COLO829 (cell line): Measurements from ENCODE around the gene CD79A.

ENCODE experiments used
- DNase-seq: peaks from one replicate; pipeline ENCODE4 v3.0.0; 2012; ENCODE audit warnings: low spot score

Gene CD79A

DNA sequence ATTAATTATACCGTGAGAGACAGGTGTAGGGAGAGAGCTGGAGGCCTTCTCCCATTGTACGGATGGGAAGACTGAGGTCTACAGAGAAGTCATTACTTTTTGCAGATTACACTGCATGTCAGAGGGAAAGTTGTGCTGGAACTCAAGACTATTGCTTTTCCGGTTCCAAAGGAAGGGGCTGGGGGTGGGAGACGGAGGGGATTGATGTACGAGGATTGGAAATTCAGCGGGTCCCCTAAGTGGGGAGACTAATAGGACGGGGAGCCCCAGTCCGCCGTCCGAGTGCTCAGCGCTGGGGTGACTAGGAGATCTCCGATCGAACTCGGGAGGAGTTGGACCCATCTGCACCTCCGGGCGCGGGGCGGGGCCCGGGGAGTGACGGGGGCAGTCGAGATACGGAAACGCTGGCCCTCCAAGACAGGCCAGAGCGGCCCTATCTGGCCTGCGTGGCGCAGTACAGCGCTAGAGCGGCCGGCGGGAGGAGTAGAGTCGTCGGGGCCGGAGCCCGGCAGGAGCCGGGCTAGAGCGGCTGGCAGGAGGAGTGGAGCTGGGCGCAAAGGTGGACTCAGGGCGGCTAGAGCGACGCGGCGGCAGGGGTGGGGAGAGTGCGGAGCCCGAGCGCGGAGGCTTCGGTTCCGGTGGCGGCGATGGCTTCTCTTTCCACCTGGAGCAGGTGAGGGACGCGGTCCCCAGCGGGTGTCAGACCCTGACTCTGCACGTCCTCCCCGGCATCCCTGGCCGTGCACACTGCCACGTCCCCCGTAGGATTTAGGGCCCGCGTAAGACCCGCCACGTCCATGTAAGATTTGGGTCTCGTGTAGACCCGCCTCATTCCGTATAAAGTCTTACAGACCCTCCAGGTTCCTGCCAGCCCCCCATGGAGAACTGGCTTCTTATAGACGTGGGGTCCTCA lies 7.0 kb downstream of the CD79A start:
- peak; percentile 98 for DNase-seq

DNA sequence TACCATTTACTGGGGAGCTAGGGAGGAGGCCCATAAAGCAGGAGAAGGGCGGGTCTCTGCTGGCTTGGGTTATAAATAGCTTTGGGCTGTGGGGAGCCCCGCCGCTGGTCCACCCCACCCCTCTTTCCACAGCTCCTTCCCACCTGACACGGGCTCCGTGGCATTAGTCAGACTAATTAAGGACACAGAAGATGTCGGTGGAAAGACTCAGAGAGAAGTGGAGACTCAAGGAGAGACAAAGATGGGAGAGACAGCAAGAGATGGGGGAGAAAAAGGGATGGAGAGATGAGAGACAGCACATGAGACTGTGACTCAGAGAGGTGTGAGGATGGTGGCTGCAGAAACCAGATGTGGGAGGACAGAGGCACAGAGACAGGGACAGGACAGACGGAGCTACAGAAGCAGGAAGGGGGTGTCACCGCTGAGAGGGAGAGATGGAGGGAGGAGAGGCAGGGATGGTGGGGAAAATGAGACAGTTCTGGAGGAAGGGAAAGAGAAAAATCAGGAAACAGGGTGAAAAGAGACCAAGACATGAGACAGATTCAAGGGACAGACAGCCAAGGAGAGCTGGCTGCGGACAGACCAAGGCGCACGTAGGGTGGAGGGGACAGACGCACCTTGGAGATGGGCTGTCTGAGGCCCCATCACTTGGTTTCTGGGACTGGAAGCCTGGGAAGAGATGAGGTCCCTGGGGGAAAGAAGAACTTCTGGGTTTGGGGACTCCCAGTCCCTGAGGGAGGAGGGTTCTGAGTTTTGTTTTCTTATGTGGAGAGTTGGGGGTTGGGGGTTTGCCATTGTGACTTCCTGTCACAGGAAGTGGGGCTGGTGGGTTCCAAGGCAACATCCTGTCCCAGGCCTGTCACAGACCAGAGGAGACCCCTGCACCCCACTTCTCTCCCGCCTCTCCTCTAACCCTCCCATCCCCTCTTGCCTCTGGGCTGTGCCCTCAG lies 10.0 kb downstream of the CD79A start:
- DNase-seq = no peak

DNA sequence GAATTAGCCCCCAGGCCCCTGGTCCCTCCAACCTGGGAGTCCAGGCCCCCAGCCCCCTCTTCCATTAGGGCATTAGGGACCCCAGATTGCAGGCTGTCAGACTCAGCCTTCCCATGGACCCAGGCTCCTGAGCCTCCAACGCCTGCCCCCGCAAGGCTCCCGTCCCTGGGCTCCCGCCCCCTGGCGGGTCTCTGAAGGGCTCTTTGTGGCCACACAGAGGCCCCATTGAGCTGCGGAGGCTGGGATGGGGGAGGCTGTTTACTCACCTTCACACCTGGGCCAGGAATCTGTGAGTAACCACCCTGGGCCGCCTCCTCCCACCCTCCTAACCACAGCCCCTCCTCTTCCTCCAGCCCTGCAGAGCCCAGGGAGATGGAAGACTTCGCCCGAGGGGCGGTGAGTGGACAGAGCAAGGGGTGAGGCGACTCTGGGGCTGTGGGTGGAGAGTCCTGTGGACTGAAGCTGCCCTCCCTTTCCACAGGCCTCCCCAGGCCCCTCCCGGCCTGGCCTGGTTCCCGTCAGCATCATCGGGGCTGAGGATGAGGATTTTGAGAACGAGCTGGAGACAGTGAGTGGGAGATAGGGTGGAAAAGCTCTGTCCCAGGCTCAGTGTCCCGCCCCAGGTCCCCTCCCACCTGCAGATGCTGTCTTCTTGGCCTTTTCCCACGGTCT lies 10.8 kb downstream of the CD79A start:
- peak; percentile 76 for DNase-seq

DNA sequence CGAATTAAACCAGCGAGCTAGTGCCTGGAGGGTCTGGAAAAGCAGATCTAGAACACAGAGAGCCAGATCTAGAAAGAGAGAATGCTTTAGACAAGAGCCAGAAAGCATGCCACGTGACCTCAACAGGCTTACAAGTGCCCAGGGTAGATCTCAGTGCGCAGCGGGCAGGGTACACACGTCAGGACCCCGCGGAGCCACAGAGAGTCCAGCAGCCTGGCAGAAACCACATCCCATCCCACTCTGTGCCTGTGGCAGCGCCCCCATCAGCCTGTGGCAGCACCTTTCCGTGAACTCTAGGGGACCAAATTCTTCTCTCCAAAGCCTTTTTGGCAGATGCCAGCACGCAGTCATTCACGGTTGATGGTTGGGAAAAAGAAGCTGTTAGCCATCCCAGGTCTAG lies 11.8 kb downstream of the CD79A start:
- no peak for DNase-seq

DNA sequence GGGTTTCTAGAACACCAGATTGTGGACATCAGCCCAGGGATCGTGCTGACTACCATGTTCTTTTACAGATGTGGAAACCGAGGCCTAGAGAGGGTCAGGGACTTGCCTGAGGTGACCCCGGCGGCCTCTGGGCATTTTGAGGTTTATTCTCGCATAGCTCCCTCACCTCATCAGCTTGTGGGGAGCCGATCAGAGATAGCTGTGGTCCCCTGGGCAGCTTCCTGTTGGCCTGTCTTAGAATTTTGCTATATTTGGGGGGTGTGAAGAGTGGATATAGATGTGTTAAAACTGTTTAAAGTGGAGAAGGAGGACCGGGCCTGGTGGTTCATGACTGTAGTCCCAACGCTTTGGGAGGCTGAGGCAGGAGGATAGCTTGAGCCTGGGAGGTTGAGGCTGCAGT lies 12.8 kb downstream of the CD79A start:
- no peak for DNase-seq

DNA sequence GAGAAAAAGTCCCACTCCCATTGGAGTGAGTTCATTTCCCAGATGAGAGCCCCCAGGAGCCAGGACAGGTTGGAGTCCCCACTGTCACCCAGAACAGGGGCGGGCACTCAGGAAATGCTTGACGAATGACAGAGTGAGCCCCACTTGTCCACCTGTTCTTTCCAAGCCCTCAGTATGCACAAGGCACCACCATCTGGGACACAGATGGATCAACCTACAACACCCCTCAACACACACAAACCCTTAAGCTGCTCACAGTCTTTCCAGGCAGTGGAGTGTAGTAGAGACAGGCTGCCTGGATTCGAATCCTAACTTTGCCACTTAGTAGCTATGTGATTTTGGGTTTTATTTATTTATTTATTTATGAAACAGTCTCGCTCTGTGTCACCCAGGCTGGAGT lies 13.9 kb downstream of the CD79A start:
- no peak for DNase-seq

DNA sequence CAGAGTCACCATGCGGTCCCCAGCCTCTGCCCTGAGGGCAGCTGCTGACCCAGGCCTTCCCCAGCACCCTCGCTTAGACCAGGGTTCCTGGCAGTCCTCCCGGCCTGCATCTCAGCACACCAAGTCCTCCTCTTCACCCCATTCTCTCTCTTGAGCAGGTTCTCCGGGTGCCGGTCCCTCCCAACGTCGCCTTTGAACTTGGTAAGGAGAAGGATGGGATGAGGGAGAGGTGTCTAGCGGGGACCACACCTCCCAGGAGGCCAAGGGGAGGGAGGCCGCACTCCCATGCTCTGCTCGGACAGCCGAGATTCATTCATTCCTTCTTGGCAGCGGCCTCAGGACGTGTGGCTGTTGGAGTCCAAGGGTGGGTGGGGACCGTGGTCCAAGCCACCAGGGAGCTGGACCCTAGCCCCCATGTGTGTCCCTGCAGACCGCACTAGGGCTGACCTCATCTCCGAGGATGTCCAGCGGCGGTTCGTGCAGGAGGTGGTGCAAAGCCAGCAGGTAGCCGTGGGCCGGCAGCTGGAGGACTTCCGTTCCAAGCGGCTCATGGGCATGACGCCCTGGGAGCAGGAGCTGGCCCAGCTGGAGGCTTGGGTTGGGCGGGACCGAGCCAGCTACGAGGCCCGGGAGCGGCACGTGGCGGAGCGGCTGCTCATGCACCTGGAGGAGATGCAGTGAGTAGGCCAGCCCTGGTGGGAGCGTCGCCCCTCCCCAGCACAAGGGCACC lies 15.3 kb downstream of the CD79A start:
- DNase-seq = no peak

DNA sequence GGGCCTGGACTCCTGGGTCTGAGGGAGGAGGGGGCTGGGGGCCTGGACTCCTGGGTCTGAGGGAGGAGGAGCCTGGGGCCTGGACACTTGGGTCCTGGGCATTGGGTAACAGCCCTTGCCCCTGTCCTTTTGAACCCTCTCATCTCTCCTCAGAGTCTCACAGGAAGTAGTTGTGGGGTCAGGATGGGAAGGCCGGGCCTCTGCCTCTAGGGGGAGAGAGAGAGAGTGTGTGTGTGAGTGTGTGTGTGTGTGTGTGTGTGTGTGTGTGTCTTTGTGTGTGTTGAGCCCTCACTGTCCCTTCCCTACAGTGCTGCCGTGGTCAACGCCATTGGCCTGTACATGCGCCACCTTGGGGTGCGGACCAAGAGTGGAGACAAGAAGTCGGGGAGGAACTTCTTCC lies 16.8 kb downstream of the CD79A start:
- DNase-seq = no peak

DNA sequence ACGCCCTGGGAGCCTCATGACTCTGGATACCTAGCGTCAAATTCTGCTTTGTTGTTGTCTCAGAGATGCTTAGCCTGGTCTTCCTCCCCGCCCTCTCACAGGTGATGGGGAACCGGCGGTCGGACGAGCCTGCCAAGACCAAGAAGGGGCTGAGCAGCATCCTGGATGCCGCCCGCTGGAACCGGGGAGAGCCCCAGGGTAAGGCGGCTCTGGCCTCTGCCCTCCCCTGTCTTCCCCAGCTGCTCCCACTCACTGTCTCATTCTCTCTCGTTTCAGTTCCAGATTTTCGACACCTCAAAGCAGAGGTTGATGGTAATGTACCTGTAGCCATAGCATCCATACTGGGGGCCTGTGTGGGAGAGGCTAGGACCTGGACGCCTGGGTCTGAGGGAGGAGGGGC lies 17.3 kb downstream of the CD79A start:
- DNase-seq = no peak

DNA sequence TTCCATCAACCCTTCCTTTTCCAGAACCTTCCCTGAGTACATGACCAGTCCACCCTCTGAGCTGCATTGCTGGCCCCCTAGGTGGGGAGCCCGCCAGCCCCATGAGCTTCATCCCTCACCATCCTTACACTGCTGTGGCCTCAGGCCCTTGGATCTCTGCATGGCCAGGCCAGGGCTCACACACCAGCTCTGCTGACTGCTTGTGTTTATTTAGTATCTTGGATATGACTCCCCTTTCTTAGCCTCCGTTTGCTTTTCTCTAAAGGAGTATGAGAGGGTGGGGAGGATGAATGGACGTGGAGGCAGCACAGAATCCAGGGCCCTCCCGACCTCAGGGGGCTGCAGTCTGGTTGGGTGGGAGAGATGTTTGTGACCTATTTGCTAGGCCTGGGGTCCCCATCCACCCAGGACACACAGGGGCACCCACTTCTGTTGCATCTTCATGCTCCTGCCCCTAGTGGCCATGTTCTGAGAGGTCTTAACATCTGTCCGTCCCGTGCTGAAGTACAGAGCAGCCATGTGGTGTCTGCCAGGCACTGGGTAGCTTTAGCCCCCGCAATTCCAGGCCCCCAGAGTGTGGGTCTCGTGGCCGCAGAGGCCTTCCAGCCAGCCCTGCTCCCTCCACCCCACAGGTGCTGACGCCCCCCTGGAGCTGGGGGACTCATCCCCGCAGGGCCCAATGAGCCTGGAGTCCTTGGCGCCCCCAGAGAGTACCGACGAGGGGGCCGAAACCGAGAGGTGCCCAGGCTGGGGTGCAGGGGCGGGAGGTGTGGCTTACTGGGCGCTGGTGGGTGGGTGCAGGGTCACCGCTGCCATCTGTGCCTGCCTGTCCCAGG lies 18.9 kb downstream of the CD79A start:
- no peak for DNase-seq

DNA sequence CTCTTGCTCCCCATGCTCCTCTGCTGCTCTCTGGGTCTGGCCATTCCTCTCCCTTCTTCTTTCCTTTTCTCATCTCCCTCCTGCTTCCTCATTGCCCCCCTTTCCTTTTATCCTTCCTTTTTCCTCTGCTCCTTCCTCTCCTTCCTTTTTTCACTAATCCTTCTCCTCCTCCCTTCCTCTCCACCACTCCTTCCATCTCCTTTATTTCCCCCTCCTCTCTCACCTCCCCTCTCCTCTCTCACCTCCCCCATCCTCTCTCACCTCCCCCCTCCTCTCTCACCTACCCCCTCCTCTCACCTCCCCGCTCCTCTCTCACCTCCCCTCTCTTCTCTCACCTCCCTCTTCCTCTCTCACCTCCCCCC lies 19.5 kb downstream of the CD79A start:
- no peak for DNase-seq

DNA sequence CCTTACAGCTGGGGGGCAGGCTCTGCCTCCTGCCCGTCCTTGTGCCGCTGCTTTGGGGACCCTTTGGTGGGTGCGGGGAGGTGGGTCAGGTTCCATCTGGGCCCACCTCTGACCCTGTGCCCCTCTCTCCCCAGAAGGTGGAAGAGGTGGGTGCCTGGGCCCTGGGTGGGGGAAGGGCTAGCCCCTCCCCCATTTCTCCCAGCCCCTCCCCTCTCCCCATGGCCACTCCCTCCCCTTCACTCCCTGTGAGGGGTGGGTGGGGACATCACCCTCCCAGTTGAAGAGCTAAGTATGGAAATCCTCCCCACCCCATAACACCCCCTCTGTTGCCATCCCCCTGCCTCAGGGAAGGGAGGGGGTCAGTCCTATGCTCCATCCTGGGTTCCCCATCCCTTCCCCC lies 20.1 kb downstream of the CD79A start:
- no peak for DNase-seq

DNA sequence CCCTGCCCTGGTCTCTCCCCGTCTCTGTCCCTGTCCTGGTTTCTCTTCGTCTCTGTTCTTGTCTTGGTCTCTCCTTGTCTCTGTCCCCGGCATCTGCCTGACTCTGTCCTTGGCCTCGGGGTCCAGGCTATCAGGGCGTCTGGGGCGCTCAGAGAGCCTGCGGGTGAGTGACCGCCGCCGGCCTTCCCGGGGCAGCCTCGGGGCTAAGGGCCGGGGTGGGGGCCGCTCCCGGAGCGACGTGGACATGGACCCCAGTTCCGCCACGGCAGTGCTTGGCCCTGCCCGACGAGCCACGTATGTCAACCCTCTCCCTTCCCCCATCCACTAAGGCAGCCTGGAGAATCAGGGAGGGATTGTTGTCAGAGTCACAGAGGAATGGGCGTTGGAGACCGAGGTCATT lies 20.7 kb downstream of the CD79A start:
- no peak for DNase-seq

DNA sequence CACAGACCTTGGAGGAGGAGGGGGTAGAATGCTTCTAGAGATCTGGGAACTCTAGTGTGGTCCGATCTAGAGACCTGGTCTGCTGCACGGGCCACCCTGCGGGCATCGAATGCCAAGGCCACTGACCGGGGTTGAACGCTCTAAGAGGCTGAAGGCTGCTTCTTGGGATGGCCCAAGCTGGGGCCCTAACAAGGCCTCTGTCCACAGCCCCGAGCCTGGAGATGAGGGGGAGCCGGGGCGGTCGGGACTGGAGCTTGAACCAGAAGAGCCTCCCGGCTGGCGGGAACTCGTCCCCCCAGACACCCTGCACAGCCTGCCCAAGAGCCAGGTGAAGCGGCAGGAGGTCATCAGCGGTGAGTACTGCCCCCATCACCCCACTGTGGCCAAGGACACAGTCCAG lies 21.2 kb downstream of the CD79A start:
- DNase-seq = no peak

DNA sequence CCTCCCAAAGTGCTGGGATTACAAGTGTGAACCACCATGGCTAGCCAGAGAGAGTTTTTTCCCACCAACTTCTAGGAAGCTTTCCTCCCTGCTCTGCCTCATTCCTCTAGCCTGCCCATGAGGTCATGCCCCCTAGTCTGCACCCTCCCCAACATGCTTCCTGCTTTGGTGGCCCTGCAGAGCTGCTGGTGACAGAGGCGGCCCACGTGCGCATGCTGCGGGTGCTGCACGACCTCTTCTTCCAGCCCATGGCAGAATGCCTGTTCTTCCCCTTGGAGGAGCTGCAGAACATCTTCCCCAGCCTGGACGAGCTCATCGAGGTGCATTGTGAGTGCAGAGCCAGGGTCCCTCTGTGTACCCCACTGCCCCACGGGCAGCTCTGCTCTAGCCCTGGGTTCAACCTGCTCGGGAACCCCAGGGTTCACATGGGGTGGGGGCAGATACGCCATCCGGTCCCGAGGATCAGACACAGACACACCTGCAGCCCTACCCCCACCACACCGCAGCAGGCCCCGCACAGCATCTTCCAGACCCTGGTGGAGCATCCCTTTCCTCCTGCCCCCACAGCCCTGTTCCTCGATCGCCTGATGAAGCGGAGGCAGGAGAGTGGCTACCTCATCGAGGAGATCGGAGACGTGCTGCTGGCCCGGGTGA lies 24.8 kb downstream of the CD79A start:
- no peak for DNase-seq

DNA sequence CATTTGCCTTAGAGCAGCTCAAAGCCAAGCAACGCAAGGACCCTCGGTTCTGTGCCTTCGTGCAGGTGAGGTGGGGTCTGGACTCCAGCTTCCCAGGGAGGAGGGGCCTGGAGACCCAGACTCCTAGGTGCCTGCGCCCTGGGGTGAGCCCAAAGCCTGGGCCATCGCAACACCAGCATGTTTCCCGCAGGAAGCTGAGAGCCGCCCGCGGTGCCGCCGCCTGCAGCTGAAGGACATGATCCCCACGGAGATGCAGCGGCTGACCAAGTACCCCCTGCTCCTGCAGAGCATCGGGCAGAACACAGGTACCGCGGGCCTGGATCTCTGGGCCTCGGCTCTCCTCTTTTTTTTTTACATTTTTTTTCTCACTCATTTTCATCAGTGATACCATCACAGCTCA lies 25.5 kb downstream of the CD79A start:
- DNase-seq = no peak

DNA sequence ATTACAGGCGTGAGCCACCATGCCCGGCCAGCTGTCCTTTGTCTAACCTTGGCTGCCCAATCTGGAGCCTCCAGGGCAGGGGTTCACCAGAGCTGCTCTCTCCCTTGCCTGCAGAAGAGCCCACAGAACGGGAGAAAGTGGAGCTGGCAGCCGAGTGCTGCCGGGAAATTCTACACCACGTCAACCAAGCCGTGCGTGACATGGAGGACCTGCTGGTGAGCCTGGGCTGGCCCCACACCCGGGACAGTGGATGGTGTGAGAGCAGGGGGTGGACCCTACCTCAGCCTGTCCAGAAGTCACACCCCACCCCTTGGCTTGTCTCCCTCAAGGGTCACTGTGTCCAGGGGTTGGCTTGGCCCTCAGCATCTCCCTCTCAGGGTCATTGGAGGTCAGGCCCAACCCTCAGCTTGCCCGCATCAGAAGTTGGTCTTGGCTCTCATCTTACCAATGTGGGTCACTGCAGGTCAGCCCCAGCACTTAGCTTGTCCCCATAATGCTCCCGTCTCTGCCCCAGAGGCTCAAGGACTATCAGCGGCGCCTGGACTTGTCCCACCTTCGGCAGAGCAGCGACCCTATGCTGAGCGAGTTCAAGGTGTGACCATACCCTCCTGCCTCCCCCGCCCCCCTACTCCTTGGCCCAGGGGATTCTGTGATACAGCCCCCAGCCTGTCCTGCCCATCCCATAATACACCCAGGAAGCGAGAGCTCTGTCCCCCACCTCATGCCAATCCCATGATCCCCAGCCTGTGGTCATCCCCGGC lies 26.3 kb downstream of the CD79A start:
- DNase-seq = no peak

DNA sequence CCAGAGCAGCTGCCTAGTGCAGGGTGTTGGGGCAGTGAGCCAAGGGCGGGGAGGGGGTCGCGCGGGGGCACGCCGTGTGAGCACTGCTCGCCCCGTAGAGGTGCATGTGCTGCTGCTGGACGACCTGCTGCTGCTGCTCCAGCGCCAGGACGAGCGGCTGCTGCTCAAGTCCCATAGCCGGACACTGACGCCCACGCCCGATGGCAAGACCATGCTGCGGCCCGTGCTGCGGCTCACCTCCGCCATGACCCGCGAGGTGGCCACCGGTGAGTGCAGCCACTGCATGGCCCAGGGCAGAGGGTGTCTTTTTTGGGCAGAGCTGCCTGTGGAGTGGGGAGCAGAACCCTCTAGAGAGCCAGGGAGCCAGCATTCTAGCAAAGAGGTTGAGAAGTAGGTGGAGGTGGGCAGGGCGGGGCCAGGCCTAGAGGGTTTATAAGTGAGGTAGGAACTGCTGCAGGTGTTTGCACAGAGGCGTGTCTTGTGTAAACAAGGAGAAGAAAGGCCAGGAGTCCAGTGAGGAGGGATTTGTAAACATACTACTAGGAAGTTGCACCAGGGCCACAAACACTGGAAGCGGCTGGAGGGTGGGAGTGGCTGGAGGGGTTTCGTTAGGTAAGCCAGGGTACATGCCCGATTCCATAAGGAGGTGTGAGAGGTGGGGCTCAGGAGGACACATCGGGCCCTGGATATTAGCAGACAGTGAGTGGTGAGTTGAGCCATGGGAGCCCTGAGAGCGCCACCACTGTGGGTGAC lies 27.2 kb downstream of the CD79A start:
- DNase-seq = no peak
